B cell (primary cell): ENCODE data around the gene SUOX. TPM values are rescaled to one million over a fixed set of nuclear protein-coding genes. Genes with fewer than 3 reads are reported as not detected.

ENCODE experiments used
- ATAC-seq: fragments of 200-7000 bp; cut with Tn5 transposase; one replicate; pipeline ENCODE4 v1.10.0; 2021; ENCODE audit warnings: low read depth, mild to moderate bottlenecking, moderate number of reproducible peaks, moderate library complexity
- CTCF ChIA-PET: fragments of 350-600 bp; sonication (Branson Sonifier 250); formaldehyde crosslinking; loops from one replicate; lab custom pipeline; 2021; ENCODE audit warnings: antibody characterized with exemption, inconsistent platforms; lab: Charles Lee
- POLR2A ChIA-PET: fragments of 350-600 bp; sonication (Branson Sonifier 250); formaldehyde crosslinking; loops from one replicate; lab custom pipeline; 2021; ENCODE audit warnings: antibody characterized with exemption; lab: Charles Lee
- DNase-seq: peaks from one replicate; pipeline ENCODE4 v3.0.0; 2013
- H2AFZ ChIP-seq: 2 replicates; pipeline ENCODE4 v1.6.1; 2012; ENCODE audit warnings: mild to moderate bottlenecking, low read depth, low read length; ENCODE audit not compliant: insufficient read depth, poor library complexity, severe bottlenecking
- H3K27ac ChIP-seq, 2 donors: 1 replicate in 1 of 2; 2 replicates in 1 of 2; pipeline ENCODE4 v1.5.1; 2012 to 2013; ENCODE audit warnings: low read length in 2 of 2, mild to moderate bottlenecking in 2 of 2, moderate library complexity in 1 of 2
- H3K27me3 ChIP-seq, 4 experiments: fragments of 200-600 bp in 1 of 4; sonication (generic) in 1 of 4; replicated peaks in 1 of 4; 1 replicate in 2 of 4; 2 replicates in 2 of 4; pipeline versions ENCODE4 v1.6.1 to v1.7.0; 2013 to 2016; ENCODE audit warnings: low read length in 3 of 4, mild to moderate bottlenecking in 2 of 4, mixed read lengths in 1 of 4, moderate library complexity in 1 of 4; ENCODE audit not compliant: insufficient read depth in 4 of 4, control insufficient read depth in 3 of 4; ENCODE audit errors: control extremely low read depth in 1 of 4
- H3K36me3 ChIP-seq, 2 experiments: replicated peaks in 1 of 2; 1 replicate in 1 of 2; 2 replicates in 1 of 2; pipeline versions ENCODE4 v1.6.1 to v1.7.1; 2013; ENCODE audit warnings: low read length in 1 of 2; ENCODE audit not compliant: insufficient read depth in 2 of 2, control insufficient read depth in 1 of 2; ENCODE audit errors: control extremely low read depth in 1 of 2, extremely low read depth in 1 of 2
- H3K4me1 ChIP-seq, 2 donors: fragments of 200-600 bp in 1 of 2; sonication (generic) in 1 of 2; 1 replicate in 1 of 2; 2 replicates in 1 of 2; pipeline versions ENCODE4 v1.5.1 to v1.6.1; 2013 to 2017; ENCODE audit warnings: low read length in 2 of 2; ENCODE audit not compliant: control insufficient read depth in 2 of 2, insufficient read depth in 2 of 2
- H3K4me2 ChIP-seq: replicated peaks from 2 replicates; pipeline ENCODE3; 2012; ENCODE audit warnings: mild to moderate bottlenecking, low read depth, low read length; ENCODE audit not compliant: poor library complexity, severe bottlenecking
- H3K4me3 ChIP-seq, 5 experiments: fragments of 200-600 bp in 1 of 5; sonication (generic) in 1 of 5; 1 replicate in 3 of 5; 2 replicates in 2 of 5; pipeline versions ENCODE4 v1.5.1 to v1.7.0; 2011 to 2016; ENCODE audit warnings: low read length in 4 of 5, mild to moderate bottlenecking in 4 of 5, low read depth in 2 of 5, control low read depth in 1 of 5, moderate library complexity in 1 of 5; ENCODE audit not compliant: insufficient read depth in 1 of 5; ENCODE audit errors: control extremely low read depth in 1 of 5, extremely low read depth in 1 of 5
- H3K79me2 ChIP-seq: fragments of 200-600 bp; sonication (generic); one replicate; pipeline ENCODE4 v1.6.0; 2016; ENCODE audit warnings: low read length; ENCODE audit not compliant: control insufficient read depth, insufficient read depth
- H3K9ac ChIP-seq: fragments of 200-600 bp; sonication (generic); 2 replicates; pipeline ENCODE4 v1.6.1; 2017; ENCODE audit warnings: mild to moderate bottlenecking, low read length, moderate library complexity
- H3K9me3 ChIP-seq, 3 donors: one replicate each; pipeline versions ENCODE4 v1.6.1 to v1.7.1; 2013; ENCODE audit warnings: low read length in 2 of 3; ENCODE audit not compliant: control insufficient read depth in 2 of 3, insufficient read depth in 1 of 3; ENCODE audit errors: control extremely low read depth in 1 of 3
- H4K20me1 ChIP-seq: 2 replicates; pipeline ENCODE4 v1.6.0; 2012; ENCODE audit warnings: mild to moderate bottlenecking, low read length; ENCODE audit not compliant: insufficient read depth, control insufficient read depth, poor library complexity, severe bottlenecking
- H3K27ac Mint-ChIP-seq: one replicate; pipeline ENCODE4 v1.8.0; 2021; ENCODE audit warnings: mixed read lengths
- H3K27me3 Mint-ChIP-seq: one replicate; pipeline ENCODE4 v1.8.0; 2021; ENCODE audit warnings: mixed read lengths
- H3K4me1 Mint-ChIP-seq: one replicate; pipeline ENCODE4 v1.8.0; 2021; ENCODE audit warnings: mixed read lengths
- H3K4me3 Mint-ChIP-seq: one replicate; pipeline ENCODE4 v1.8.0; 2021; ENCODE audit warnings: mixed read lengths
- H3K9me3 Mint-ChIP-seq: one replicate; pipeline ENCODE4 v1.8.0; 2022; ENCODE audit warnings: mixed read lengths; ENCODE audit not compliant: insufficient read depth
- CTCF ChIP-seq: fragments of 200-600 bp; IDR thresholded peaks from one replicate; pipeline ENCODE4 v1.8.0; 2022; ENCODE audit warnings: antibody characterized with exemption, mild to moderate bottlenecking
- EZH2 ChIP-seq: IDR thresholded peaks from 2 replicates; pipeline ENCODE4 v1.6.1; 2012; ENCODE audit warnings: borderline replicate concordance, low read depth, mild to moderate bottlenecking, moderate library complexity, low read length; ENCODE audit not compliant: insufficient read depth, poor library complexity, severe bottlenecking
- WGBS: methylation state at CpG from one replicate; pipeline ENCODE4 v1.1.5; 2013; ENCODE audit warnings: missing lambda C conversion rate; ENCODE audit not compliant: insufficient coverage; 5-methylcytosine and 5-hydroxymethylcytosine counted together
- intact Hi-C: fragments of 100-400 bp; cut with micrococcal nuclease; formaldehyde crosslinking; loops from one replicate; pipeline ENCODE4 v1.10.0; 2022
- polyA plus RNA-seq: library from polyadenylated mRNA; depleted of rRNA; stranded (reverse); fragments of >200 nt; gene quantifications from 2 replicates; pipeline ENCODE4 v1.2.3, GENCODE V29; 2012
- total RNA-seq, 2 donors: library from RNA; stranded (reverse); fragments of 120-200 nt in 1 of 2; gene quantifications; 1 replicate in 1 of 2; 2 replicates in 1 of 2; pipeline versions ENCODE4 v1.2.3 to v1.2.4, GENCODE V29; 2013 to 2022

SUOX gene
- total and polyA plus RNA-seq, 2 donors (not counting 1 experiment from before 2014, with no cell fraction given), result 3.1 to 7.5 TPM

- Histone ChIP-seq H3K4me3 (no peak overlapping the region), H3K27me3 (no peaks in the 10 kb centered on the region), H3K36me3 (peaks cover 10 to 60% of the 10 kb centered on the region in 2 experiments), H3K9ac (no peak overlapping the region), H3K79me2 (peaks cover 2% of the 10 kb centered on the region), H3K4me1 (peaks cover 0 to 2% of the 10 kb centered on the region in 2 donors), H3K9me3 (no peaks in the 10 kb centered on the region), H2AFZ (no peak overlapping the region), H3K27ac (no peak overlapping the region), H3K4me2 (no peak overlapping the region), H4K20me1 (no peaks in the 10 kb centered on the region)
- ATAC-seq, result no peak
- no peaks in the 10 kb centered on the region for H3K27me3 Mint-ChIP-seq
- H3K4me1 Mint-ChIP-seq, result peaks cover 2% of the 10 kb centered on the region
- no peaks in the 10 kb centered on the region for H3K9me3 Mint-ChIP-seq
- intact Hi-C loops, result no loop called here
- TF ChIP-seq CTCF (no peak), EZH2 (no peak)
- DNase-seq, result no peak
- H3K4me3 Mint-ChIP-seq, result no peak overlapping the region
- ChIA-PET CTCF (interaction anchor here (1.1 to 1.5 kb wide), 3 partner anchors 38 to 56 kb away, joined by 3 to 7 read pairs (median 3); no protein-coding TSS in a partner anchor), POLR2A (interaction anchor here (0.6 to 0.8 kb wide), 2 partner anchors 17 to 162 kb away, joined by 3 to 5 read pairs; partner anchors contain the start of genes DNAJC14 and RAB5B)
- no peak overlapping the region for H3K27ac Mint-ChIP-seq
- WGBS, result 100% methylated on average over 1 of the region's 3 CpGs
Measured at GRCh38 chr12:55991110-55991509, 6.0 kb upstream of the SUOX start.

DNA sequence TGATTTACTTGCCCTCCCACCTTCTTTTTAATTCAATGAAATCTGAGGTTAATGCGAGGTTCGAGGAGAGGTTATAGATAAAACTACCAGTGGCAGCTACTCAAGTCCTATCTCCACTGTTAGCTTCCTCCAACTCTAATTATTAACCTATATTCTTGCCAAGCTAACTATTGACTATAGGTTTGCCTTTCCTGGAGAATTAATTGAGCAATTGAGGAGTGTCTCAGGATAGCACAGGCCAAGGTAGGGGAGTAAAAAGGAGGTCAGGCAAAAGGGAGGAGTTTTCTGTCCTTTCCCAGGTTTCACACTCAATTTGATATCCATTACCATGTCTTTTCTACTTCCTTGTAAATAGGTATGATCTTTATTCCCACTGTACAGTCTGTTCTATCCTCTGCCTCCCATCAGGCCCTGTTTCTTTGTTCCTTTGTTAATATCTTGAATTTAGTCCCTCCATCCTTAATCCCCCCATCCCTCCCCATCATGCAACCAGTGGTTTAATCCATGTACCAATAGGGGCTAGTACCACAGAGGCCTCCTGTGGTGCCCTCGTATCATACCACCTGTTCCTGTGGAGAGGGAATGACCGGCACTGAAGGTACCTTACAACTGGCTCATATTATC, 3.7 kb upstream of the SUOX start:
- H3K4me1 ChIP-seq, result peaks cover 13 to 18% of the 10 kb centered on the region in 2 donors
- H4K20me1 ChIP-seq, result no peaks in the 10 kb centered on the region
- no peak overlapping the region for H2AFZ ChIP-seq
- H3K9me3 Mint-ChIP-seq, result no peaks in the 10 kb centered on the region
- peaks cover 21% of the 10 kb centered on the region for H3K4me1 Mint-ChIP-seq
- H3K4me2 ChIP-seq, result no peak overlapping the region
- ChIA-PET POLR2A (interaction anchor here (0.6 kb wide), 1 partner anchor 212 kb away, joined by 3 read pairs; no protein-coding TSS in a partner anchor), CTCF (interaction anchor here (0.8 to 1.7 kb wide), 5 partner anchors 9 to 53 kb away, joined by 3 to 4 read pairs (median 4); no protein-coding TSS in a partner anchor)
- WGBS, result 100% methylated on average over 1 of the region's 4 CpGs
- H3K9me3 ChIP-seq, result no peaks in the 10 kb centered on the region
- H3K4me3 ChIP-seq, result no peak overlapping the region
- DNase-seq (no peak), ATAC-seq (no peak)
- TF ChIP-seq EZH2 (no peak), CTCF (no peak)
- H3K79me2 ChIP-seq, result no peaks in the 10 kb centered on the region
- H3K36me3 ChIP-seq, result peaks cover 8 to 48% of the 10 kb centered on the region in 2 experiments
- no peak overlapping the region for H3K27ac Mint-ChIP-seq
- intact Hi-C loops, result no loop called here
- H3K4me3 Mint-ChIP-seq, result no peak overlapping the region
- H3K9ac ChIP-seq, result no peak overlapping the region
- no peak overlapping the region for H3K27ac ChIP-seq
- no peaks in the 10 kb centered on the region for H3K27me3 Mint-ChIP-seq
- peaks cover 0 to 4% (median 0%) of the 10 kb centered on the region in 4 experiments for H3K27me3 ChIP-seq
